Activated CD4-positive, alpha-beta T cell treated with anti-CD3 and anti-CD28 coated beads, Interleukin-2, Interleukin-6, amounts not matched to agents 100 ng/mL and 50 ng/mL, durations not matched to agents 16 hours and 8 hours (primary cell): ENCODE measurements around the gene MXD4.
A peak's percentile ranks its signal among the peaks of the same experiment; 100 is the strongest.
"Not testable (repeated sequence)": the region's sequence is repeated elsewhere in the genome, so short reads cannot be mapped to it uniquely, and the experiment has no call there.

Experiments used
- DNase-seq: peaks from one replicate; pipeline ENCODE4 v3.0.0-alpha.2; 2020

The MXD4 gene

GRCh38 chr4:2291705-2292645 lies 30.1 kb upstream of the MXD4 start:
- DNase-seq: no peak

GRCh38 chr4:2290974-2291704 lies 29.2 kb upstream of the MXD4 start:
- DNase-seq: peak; percentile 49

- no peak for DNase-seq
These were observed 28.6 kb upstream of the MXD4 start for GRCh38 chr4:2290488-2290887.

GRCh38 chr4:2289955-2290333 lies 28.0 kb upstream of the MXD4 start:
- no peak for DNase-seq

GRCh38 chr4:2289311-2289954 lies 27.5 kb upstream of the MXD4 start:
- DNase-seq: no peak

GRCh38 chr4:2288051-2288541 lies 26.2 kb upstream of the MXD4 start:
- no peak for DNase-seq

- DNase-seq: no peak
These were observed 25.6 kb upstream of the MXD4 start for GRCh38 chr4:2287594-2287915.

GRCh38 chr4:2286904-2287593 lies 25.1 kb upstream of the MXD4 start:
- no peak for DNase-seq

- no peak for DNase-seq
These were observed 23.9 kb upstream of the MXD4 start for GRCh38 chr4:2285613-2286381.

- no peak for DNase-seq
These were observed 23.2 kb upstream of the MXD4 start for GRCh38 chr4:2284934-2285612.

- no peak for DNase-seq
These were observed 22.4 kb upstream of the MXD4 start for GRCh38 chr4:2284161-2284933.

GRCh38 chr4:2283199-2283711 lies 21.3 kb upstream of the MXD4 start:
- no peak for DNase-seq

- DNase-seq: peak; percentile 77
These were observed 19.9 kb upstream of the MXD4 start for GRCh38 chr4:2281575-2282343.

GRCh38 chr4:2280531-2281300 lies 18.8 kb upstream of the MXD4 start:
- no peak for DNase-seq

GRCh38 chr4:2277956-2278355 lies 16.0 kb upstream of the MXD4 start:
- DNase-seq: no peak

GRCh38 chr4:2276581-2277325 lies 14.8 kb upstream of the MXD4 start:
- DNase-seq: no peak

GRCh38 chr4:2275546-2276251 lies 13.8 kb upstream of the MXD4 start:
- no peak for DNase-seq

- DNase-seq: not testable (repeated sequence)
These were observed 13.1 kb upstream of the MXD4 start for GRCh38 chr4:2275044-2275397.
